Measurements from ENCODE around the gene BICC1. TPM values are rescaled to one million over a fixed set of nuclear protein-coding genes. Genes with fewer than 3 reads are reported as not detected.

BICC1 gene
- total and polyA plus RNA-seq, 2 of the 13 experiments (the other 11 are each of a cell fraction or from before 2014, with no cell fraction given): 0.18 to 1.5 TPM

- ChIA-PET CTCF (ENCODE audit: low intra/inter-chr PET ratio, low total read pairs) (no interaction called here), POLR2A (no interaction called here)
- no peaks in the 10 kb centered on the region for H3K79me2 ChIP-seq (ENCODE audit: insufficient read depth, low read length)
- no peak for TF ChIP-seq SRF (IDR thresholded peaks at IDR 0.05; ENCODE audit: low read depth, low read length)
- no peak for TF ChIP-seq ZNF121 (CRISPR knock-in tag; IDR thresholded peaks at IDR 0.05)
- no peak for TF ChIP-seq ZNF543 (CRISPR knock-in tag; IDR thresholded peaks at IDR 0.05)
- TF ChIP-seq ZNF280B (CRISPR knock-in tag; IDR thresholded peaks at IDR 0.05; ENCODE audit: borderline replicate concordance): no peak
- no peak for TF ChIP-seq BRF2 (CRISPR knock-in tag; IDR thresholded peaks at IDR 0.05)
- no peak for TF ChIP-seq ZNF616 (CRISPR knock-in tag; IDR thresholded peaks at IDR 0.05; ENCODE audit: low read depth)
- no peak for TF ChIP-seq THAP11 (CRISPR knock-in tag; IDR thresholded peaks at IDR 0.05)
- no peak for TF ChIP-seq ZNF609 (CRISPR knock-in tag; IDR thresholded peaks at IDR 0.05; ENCODE audit: borderline replicate concordance)
- TF ChIP-seq NFKB2 (CRISPR knock-in tag; IDR thresholded peaks at IDR 0.05; ENCODE audit: borderline replicate concordance): no peak
- no peak for TF ChIP-seq ZNF660 (CRISPR knock-in tag; IDR thresholded peaks at IDR 0.05; ENCODE audit: borderline replicate concordance, low read depth)
- TF ChIP-seq PHB2 (IDR thresholded peaks at IDR 0.05; ENCODE audit: partially characterized antibody): no peak
- TF ChIP-seq ZNF720 (CRISPR knock-in tag; IDR thresholded peaks at IDR 0.05): no peak
- TF ChIP-seq ZNF713 (CRISPR knock-in tag; IDR thresholded peaks at IDR 0.05): no peak
- TF ChIP-seq ZNF44 (CRISPR knock-in tag; IDR thresholded peaks at IDR 0.05): no peak
- TF ChIP-seq ZNF180 (CRISPR knock-in tag; IDR thresholded peaks at IDR 0.05; ENCODE audit: borderline replicate concordance, low read depth): no peak
- H3K4me3 ChIP-seq (replicated peaks in 1 of 3; ENCODE audit: insufficient read depth in 1 of 3, low read depth in 2 of 3, low read length in 3 of 3): no peak overlapping the region
- BruUV-seq (replicated peaks): no TSS peak
- H3K4me1 ChIP-seq (ENCODE audit: insufficient read depth, low read length): no peaks in the 10 kb centered on the region
- in situ Hi-C loops (cut with HindIII; ENCODE audit: extremely low pct_ligation_motif_present, low pct_unique_long_range_greater_than_20kb) (no loop called here), intact Hi-C loops (cut with micrococcal nuclease; ENCODE audit: unreplicated experiment) (no loop called here)
- DNase-seq (ENCODE audit: low spot score) (no peak), ATAC-seq (no peak), FAIRE-seq (no peak)
- H2AFZ ChIP-seq (ENCODE audit: low read length): no peak overlapping the region
- H3K36me3 ChIP-seq (replicated peaks in 1 of 2; ENCODE audit: control insufficient read depth in 1 of 2, insufficient read depth in 2 of 2, low read length in 2 of 2): no peaks in the 10 kb centered on the region
- H3K27me3 ChIP-seq (ENCODE audit: control insufficient read depth in 1 of 2, insufficient read depth in 2 of 2, low read length in 2 of 2): no peaks in the 10 kb centered on the region
- no peak overlapping the region for H3K4me2 ChIP-seq (ENCODE audit: low read depth, low read length)
- no peaks in the 10 kb centered on the region for H3K9me3 ChIP-seq (ENCODE audit: low read length)
- H3K9ac ChIP-seq (ENCODE audit: insufficient read depth, low read depth, low read length): no peak overlapping the region
- no peaks in the 10 kb centered on the region for H4K20me1 ChIP-seq (ENCODE audit: insufficient read depth, low read length)
- 74% methylated on average over 2 of the region's 2 CpGs for WGBS (ENCODE audit: low lambda C conversion rate)
- H3K27ac ChIP-seq (ENCODE audit: extremely low read length, insufficient read depth, low read length): no peak overlapping the region
Observed at GRCh38 chr10:58715061-58715460, 202.4 kb downstream of the BICC1 start.
